NCI-H128 (cell line): Measurements from ENCODE around the gene ATP6V0E1.
"Not testable (repeated sequence)": the region's sequence is repeated elsewhere in the genome, so short reads cannot be mapped to it uniquely, and the experiment has no call there.

Experiments used
- DNase-seq: peaks from one replicate; lab custom pipeline; 2025; ENCODE audit not compliant: unreplicated experiment; lab: John Stamatoyannopoulos, UW

The ATP6V0E1 gene

DNA sequence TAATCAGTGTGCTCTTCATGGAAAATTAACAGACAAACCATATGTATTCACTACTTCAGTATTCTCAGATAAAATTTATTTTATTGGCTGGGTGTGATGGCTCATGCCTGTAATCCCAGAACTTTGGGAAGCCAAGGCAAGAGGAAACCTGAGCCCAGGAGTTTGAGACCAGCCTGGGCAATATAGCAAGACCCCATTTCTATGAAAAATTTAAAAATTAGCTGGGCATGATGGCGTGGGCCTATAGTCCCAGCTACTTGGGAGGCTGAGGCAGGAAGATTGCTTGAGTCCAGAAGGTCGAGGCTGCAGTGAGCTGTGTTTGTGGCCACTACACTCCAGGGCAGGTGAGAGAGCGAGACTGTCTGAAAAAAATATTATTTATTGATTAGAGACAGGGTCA is 49.2 kb downstream of the ATP6V0E1 start:
- DNase-seq: no peak

GRCh38 chr5:173033923-173034322 is 50.4 kb downstream of the ATP6V0E1 start:
- DNase-seq: no peak

GRCh38 chr5:173035904-173036707 is 52.5 kb downstream of the ATP6V0E1 start:
- no peak for DNase-seq

- no peak for DNase-seq
Observed at GRCh38 chr5:173039188-173039587, 55.6 kb downstream of the ATP6V0E1 start.

- DNase-seq: no peak
Observed at GRCh38 chr5:173039964-173040363, 56.4 kb downstream of the ATP6V0E1 start.

DNA sequence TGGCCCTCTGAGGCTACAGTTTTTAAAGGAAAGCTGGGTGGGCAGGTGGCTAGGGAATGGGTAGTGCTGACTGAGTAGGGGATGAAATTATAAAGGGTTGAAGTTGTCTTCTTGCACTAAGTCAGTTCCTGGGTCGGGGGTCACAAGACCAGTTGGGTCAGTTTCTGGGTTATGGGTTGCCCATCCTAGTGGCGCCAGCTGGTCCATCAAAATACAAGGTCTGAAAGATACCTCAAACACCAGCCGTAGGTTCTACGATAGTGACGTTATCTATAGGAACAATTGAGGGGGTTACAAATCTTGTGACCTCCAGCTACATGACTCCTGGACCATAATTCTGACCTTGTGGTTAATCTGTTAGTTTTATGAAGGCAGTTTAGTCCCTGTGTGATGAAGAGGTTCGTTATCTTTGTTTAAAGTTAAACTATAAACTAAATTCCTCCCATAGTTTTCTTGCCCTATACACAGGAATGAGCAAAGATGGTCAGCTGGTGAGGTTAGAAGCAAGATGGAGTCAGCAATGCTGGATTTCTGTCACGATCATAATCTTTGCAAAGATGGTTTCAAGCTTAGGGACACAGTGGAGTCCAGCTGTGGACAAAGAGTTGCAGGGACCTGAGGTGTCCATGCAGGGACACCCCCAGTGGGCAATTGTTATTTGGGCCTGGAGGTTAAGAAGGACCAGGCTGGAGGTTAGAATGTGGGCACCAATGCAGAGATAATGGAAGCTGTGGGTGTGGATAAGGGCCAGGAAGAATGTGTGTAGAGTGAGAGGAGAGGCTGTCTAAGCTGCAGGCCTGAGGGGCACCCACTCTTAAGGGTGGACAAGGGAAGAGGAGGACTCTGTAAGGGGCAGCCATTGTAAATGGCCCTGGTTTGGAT is 58.6 kb downstream of the ATP6V0E1 start:
- DNase-seq: no peak

DNA sequence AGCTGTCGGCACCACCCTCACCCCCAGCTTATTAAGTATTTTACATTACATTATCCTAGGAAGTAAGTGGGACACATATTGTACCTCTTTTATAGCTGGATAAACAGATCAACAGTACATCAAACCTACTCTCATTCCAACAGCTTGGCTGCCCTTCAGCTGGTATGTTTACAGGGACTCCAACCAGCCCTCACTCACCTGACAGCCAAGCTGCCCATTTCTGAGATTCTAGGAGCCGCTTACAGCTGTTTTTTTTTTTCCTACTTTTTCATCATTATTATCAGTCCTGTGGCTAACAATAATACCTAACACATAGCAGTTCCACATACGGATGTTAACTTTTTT is 59.2 kb downstream of the ATP6V0E1 start:
- DNase-seq: no peak

DNA sequence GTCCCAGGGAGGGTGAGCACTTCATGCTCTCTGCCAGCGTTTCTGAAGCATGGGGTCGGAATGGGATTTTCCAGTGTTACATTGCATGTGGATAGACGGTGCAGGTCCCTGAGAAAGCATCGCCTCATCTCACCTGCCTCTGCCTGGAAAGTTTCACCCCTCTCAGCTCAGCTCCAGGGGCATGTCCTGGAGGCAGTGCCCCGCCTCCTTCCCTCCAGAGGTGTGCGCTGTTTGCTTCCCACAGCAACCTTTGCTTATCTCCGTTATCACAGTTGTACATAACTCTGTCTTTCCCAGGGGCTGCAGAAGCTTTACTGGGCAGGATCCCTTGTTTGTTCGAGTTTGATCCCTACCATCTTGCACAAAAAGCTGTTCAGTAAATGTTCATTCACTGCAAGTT is 61.9 kb downstream of the ATP6V0E1 start:
- DNase-seq: no peak

- DNase-seq: not testable (repeated sequence)
Observed at GRCh38 chr5:173047096-173047837, 63.7 kb downstream of the ATP6V0E1 start.

DNA sequence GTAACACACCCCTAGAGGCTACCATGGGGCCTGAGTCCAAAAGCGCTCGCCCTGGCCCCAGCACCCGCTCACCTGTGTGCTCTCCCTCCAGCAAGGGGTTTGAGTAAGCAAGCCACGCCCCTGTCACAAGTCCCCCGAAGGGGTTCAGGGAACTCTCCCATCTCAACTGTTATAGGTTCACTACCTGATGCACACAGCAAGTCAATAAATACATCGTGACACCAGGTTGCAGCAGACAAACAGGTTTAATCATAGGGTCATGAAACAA is 64.2 kb downstream of the ATP6V0E1 start:
- DNase-seq: no peak

GRCh38 chr5:173050791-173051190 is 67.2 kb downstream of the ATP6V0E1 start:
- no peak for DNase-seq

- DNase-seq: no peak
Observed at GRCh38 chr5:173051746-173052145, 68.2 kb downstream of the ATP6V0E1 start.

DNA sequence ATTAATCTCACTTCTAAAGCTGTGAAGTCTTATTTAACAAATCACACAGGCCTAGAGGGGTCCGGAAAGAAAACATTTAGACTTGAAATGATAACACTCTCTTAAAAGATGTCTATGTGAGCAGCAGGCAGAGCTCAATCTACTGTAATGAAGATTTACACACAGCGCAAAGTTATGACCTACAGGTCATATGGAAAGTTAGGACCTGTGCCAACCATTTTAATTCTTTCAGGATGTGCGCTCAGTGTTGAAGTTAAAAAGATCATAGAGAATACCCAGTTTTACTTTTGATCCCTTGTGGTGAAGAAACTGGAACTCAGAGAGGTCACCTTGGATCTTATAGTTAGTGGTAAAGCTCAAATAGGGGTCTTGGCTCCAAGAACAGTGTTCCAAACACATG is 69.5 kb downstream of the ATP6V0E1 start:
- DNase-seq: no peak

DNA sequence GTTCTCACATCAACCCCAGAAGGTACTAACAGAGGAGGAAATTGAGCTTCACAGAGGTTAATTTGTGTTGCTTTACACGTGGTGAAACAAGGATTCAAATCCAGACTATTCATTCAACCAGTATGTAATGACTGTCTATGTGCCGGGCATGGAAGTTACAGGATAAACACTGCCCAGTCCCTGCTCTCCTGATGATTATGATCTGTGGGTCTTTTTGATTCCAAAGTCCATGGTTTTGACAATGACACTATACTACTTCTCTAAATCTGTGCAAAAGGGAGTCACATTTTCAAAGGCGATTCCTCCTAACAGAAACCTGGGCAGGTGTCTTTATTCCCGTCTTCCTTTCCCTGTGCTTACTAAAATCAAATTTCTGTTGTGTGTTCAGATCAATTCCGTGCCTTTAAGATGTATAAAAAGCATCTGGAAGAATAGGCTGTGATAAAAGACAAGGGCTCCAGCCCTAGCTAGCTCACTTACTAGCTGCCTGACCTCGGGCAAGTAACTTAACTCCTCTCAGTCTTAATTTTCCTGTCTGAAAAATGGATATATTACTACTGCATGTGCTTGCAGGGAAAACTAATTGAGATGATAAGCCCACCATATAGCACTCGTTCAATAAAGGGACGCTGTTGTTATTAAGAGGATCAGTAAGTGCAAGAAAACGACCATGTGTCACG is 71.6 kb downstream of the ATP6V0E1 start:
- DNase-seq: no peak

- DNase-seq: no peak
Observed at GRCh38 chr5:173055722-173055982, 72.1 kb downstream of the ATP6V0E1 start.

DNA sequence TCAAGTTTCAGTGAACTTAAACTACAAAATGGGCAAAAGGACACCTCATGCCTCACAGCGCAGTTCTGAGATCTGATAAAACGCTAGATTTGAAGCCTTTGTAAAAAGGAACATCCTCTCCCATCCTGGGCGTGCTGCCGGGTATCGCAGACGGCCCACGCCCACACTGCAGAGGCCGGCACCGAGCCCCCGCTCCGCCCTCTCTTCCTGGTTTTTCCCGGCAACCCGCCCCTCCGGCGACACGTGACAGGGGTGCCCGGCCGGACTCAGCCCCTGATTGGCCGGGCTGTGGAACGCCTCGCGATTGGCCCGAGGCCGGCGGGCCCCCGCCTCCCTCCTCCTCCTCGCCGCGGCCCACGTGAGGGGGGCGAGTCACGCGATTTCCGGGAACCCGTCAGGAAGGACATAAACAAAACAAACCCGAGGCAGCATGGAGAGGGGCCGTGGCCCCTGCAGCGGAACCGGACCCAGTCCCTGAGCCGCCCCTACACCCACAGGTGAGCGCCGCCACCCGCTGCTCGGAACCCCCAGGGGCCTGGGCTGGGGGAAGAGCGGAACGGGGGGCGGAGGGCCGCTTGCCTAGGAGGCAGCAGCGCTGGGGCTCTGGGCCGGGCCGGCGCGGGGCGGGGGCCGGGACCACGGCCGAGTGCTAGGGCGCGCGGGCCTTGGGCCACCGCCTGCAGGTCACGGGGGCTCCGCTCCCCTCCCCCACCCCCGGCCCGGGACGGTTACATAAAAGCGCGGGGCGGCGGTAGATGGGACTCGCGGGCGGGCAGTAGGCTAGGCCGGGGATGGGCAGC is 72.6 kb downstream of the ATP6V0E1 start, which contains the start of gene CREBRF:
CREBRF (plus strand) TSS at position 370 of the 800 bp plus-strand sequence. CDS start 24,424 bp downstream, outside the sequence.
- peak; percentile 83 for DNase-seq

DNA sequence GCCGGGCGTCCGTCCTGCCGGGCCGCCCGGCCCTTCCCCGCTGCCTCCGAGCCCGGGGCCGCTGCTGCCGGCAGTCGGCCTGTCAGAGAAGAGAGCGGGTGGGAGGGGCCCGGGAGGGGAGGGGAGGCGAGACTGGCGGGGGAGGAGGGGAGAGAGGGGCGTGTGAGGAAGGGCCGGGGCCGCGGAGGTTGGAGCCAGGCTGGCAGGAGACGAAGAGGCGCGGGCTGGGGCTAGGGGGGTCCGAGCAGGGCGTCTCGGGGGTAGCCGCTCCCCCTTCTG is 73.2 kb downstream of the ATP6V0E1 start:
- no peak for DNase-seq

DNA sequence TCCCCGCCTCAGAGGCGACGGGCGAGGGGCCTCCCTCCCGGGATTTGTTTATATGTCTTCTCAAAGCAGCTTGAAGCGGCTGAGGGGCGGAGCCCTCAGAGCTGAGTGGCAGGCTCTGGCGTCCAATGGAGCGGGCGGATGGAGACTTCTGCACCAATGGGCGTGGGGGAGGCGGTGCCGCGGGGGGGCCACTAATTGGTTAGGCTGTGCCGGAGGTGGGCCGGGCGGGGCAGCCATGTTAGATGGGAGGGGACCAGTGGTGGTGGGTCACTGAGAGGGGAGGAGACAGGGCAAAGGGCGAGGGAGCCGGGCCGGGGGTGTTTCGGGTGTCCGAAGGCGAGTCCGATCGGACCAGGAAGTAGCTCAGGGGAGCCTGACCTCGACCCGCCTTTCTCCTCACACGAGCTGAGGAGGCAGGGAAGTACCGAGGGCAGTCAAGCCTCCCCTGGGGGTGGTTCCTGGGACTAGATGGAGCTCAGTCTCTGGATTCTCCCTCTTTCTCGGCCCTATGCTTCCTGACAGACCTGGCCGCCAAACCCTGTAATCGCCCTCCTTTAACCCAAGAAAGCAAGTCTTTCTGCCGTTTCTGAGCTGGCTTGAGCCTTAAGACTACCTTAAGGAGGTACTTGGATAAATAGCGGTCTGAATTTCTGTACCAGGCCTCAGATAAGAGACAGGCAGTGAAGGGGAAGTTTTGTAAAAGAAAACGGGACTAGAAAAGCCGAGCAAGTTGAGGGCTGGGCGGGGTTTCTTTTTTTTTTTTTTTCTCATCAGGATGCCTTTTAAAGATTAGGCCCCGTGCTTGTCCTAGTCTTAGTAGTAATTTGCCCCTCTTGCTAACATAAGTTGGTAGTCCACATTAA is 73.7 kb downstream of the ATP6V0E1 start:
- peak; percentile 88 for DNase-seq

DNA sequence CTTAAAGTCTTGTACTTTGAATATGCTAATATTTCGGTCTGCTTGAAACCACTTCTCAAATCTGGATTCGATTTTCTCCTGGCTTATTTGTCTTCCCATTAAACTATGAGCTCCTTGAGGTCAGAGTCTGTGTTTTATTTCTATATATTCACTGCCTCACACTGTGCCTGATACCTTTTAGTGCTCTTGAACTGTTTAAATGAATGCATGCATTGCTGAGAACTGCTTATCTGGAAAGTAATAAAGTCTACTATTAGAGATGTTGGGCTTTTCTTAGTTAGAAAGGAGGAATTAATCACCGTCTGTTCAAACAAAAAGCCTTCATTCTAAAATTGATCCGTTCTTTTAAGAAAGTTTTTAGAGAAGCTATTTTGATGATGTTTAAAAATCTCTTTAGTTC is 78.6 kb downstream of the ATP6V0E1 start:
- no peak for DNase-seq

DNA sequence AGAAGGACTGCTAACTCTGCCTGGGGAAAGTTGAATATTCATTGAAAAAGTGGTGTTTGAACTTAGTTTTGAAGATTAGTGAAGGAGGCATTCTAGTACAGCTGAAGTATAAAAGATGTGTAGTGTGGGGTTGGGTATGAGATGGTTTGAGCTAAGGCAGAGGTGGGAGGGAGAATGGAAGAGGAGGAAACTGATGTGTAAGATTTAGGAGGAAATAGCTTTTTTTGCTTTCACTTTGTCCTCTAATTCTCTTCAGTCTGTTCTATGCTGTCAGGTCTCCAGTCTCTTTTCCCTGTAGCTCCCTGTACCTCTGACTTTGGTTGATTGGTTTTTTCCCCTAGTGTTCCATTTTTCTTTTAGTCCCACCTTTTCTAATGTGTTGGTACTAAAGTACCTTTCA is 81.6 kb downstream of the ATP6V0E1 start:
- no peak for DNase-seq
